HCT116 (cell line): Measurements from ENCODE around the gene NCBP3. TPM values are rescaled to one million over a fixed set of nuclear protein-coding genes. Genes with fewer than 3 reads are reported as not detected.

Experiments used
- ATAC-seq: fragments of 200-7000 bp; cut with Tn5 transposase; 2 replicates; pipeline ENCODE4 v1.9.1; 2020; ENCODE audit warnings: mild to moderate bottlenecking, moderate library complexity
- BruUV-seq: library from RNA; stranded (reverse); fragments of 400-500 nt; replicated peaks from 2 replicates; lab custom pipeline; 2021; lab: Mats Ljungman, UMichigan
- CTCF ChIA-PET: fragments of 300-600 bp; sonication (Branson Sonifier 250); formaldehyde crosslinking; loops from one replicate; lab custom pipeline; 2021; ENCODE audit warnings: antibody characterized with exemption; lab: Charles Lee
- POLR2A ChIA-PET: fragments of 300-600, 350-600 bp; sonication (Branson Sonifier 250); formaldehyde crosslinking; loops from one replicate; lab custom pipeline; 2021; ENCODE audit warnings: antibody characterized with exemption; lab: Charles Lee
- RAD21 ChIA-PET, 2 experiments: fragments of 300-600 bp; sonication (Branson Sonifier 250); formaldehyde crosslinking; loops; one replicate each; lab custom pipeline; 2023; ENCODE audit warnings: low total read pairs in 2 of 2; ENCODE audit not compliant: uncharacterized antibody in 2 of 2, unreplicated experiment in 2 of 2, low non-redundant PET in 1 of 2; lab: Charles Lee
- DNase-seq: peaks from one replicate; pipeline ENCODE4 v3.0.0-alpha.2; 2010; ENCODE audit warnings: low read depth, low spot score
- H2AFZ ChIP-seq: fragments of 200-600 bp; shearing (Covaris generic), sonication (generic); 2 replicates; pipeline ENCODE4 v1.6.1; 2017; ENCODE audit warnings: low read depth, mixed run types, mixed read lengths, antibody characterized with exemption, low read length; ENCODE audit not compliant: poor library complexity, severe bottlenecking
- H3K27ac ChIP-seq: 2 replicates; pipeline ENCODE4 v1.5.1; 2012; ENCODE audit warnings: low read depth, low read length
- H3K27me3 ChIP-seq: fragments of 200-600 bp; sonication (generic); 2 replicates; pipeline ENCODE4 v1.6.1; 2016; ENCODE audit warnings: mixed run types, low read length, mixed read lengths; ENCODE audit not compliant: insufficient read depth
- H3K36me3 ChIP-seq, 2 experiments: fragments of 200-500 bp in 1 of 2; fragments of 200-600 bp in 1 of 2; sonication (Bioruptor generic) in 1 of 2; sonication (generic) in 1 of 2; 2 replicates each; pipeline versions ENCODE4 v1.5.1 to v1.6.1; 2014 to 2016; ENCODE audit warnings: low read length in 2 of 2, inconsistent platforms in 1 of 2, mixed read lengths in 1 of 2, mixed run types in 1 of 2; ENCODE audit not compliant: insufficient read depth in 2 of 2, control insufficient read depth in 1 of 2
- H3K4me1 ChIP-seq, 2 experiments: fragments of 200-600 bp in 1 of 2; sonication (generic) in 1 of 2; 2 replicates each; pipeline versions ENCODE4 v1.5.1 to v1.6.1; 2012 to 2017; ENCODE audit warnings: low read length in 2 of 2, inconsistent platforms in 1 of 2, mild to moderate bottlenecking in 1 of 2, mixed read lengths in 1 of 2, mixed run types in 1 of 2, moderate library complexity in 1 of 2; ENCODE audit not compliant: insufficient read depth in 2 of 2, control insufficient read depth in 1 of 2
- H3K4me2 ChIP-seq: fragments of 200-600 bp; sonication (generic); 2 replicates; pipeline ENCODE4 v1.6.1; 2017; ENCODE audit warnings: mixed run types, low read length, mixed read lengths
- H3K4me3 ChIP-seq, 2 experiments: fragments of 200-600 bp in 1 of 2; sonication (generic) in 1 of 2; replicated peaks in 1 of 2; 2 replicates each; pipeline ENCODE4 v1.5.1; 2011 to 2016; ENCODE audit warnings: low read length in 2 of 2, control low read depth in 1 of 2, low read depth in 1 of 2, mild to moderate bottlenecking in 1 of 2, mixed read lengths in 1 of 2, mixed run types in 1 of 2
- H3K79me2 ChIP-seq: fragments of 200-600 bp; sonication (generic); 2 replicates; pipeline ENCODE4 v1.6.1; 2017; ENCODE audit warnings: mild to moderate bottlenecking, mixed run types, low read length, moderate library complexity, mixed read lengths; ENCODE audit not compliant: insufficient read depth
- H3K9ac ChIP-seq: fragments of 200-600 bp; sonication (generic); 2 replicates; pipeline ENCODE4 v1.6.1; 2016; ENCODE audit warnings: low read length, mixed read lengths
- H3K9me2 ChIP-seq: fragments of 200-600 bp; sonication (generic), shearing (Covaris generic); 2 replicates; pipeline ENCODE4 v1.6.1; 2017; ENCODE audit warnings: mixed run types, mild to moderate bottlenecking, moderate library complexity; ENCODE audit not compliant: insufficient read depth
- H3K9me3 ChIP-seq, 2 experiments: fragments of 200-500 bp in 1 of 2; fragments of 200-600 bp in 1 of 2; sonication (Bioruptor generic) in 1 of 2; sonication (generic) in 1 of 2; 2 replicates each; pipeline ENCODE4 v1.6.1; 2014 to 2017; ENCODE audit warnings: low read length in 2 of 2, mixed read lengths in 2 of 2, inconsistent platforms in 1 of 2, low read depth in 1 of 2, mild to moderate bottlenecking in 1 of 2, mixed run types in 1 of 2, moderate library complexity in 1 of 2; ENCODE audit not compliant: control insufficient read depth in 1 of 2, insufficient read depth in 1 of 2
- H4K20me1 ChIP-seq: fragments of 200-600 bp; sonication (generic), shearing (Covaris generic); 2 replicates; pipeline ENCODE4 v1.6.1; 2017; ENCODE audit warnings: mixed run types, mild to moderate bottlenecking, moderate library complexity; ENCODE audit not compliant: insufficient read depth
- ATF3 ChIP-seq: IDR thresholded peaks from 2 replicates; pipeline ENCODE4 v1.6.1; 2012
- CBX3 ChIP-seq: IDR thresholded peaks from 2 replicates; pipeline ENCODE4 v1.6.1; 2012; ENCODE audit warnings: low read depth
- CEBPB ChIP-seq: IDR thresholded peaks from 2 replicates; pipeline ENCODE4 v1.6.1; 2012; ENCODE audit warnings: low read depth
- CTCF ChIP-seq, 3 experiments: fragments of 200-600 bp in 1 of 3; sonication (generic) in 1 of 3; IDR thresholded peaks in 2 of 3; conservative IDR thresholded peaks in 1 of 3; 2 replicates each; pipeline ENCODE4 v1.5.1; 2012 to 2017; ENCODE audit warnings: low read depth in 2 of 3, low read length in 2 of 3, antibody characterized with exemption in 1 of 3, borderline replicate concordance in 1 of 3, control low read depth in 1 of 3, mild to moderate bottlenecking in 1 of 3, mixed read lengths in 1 of 3, mixed run types in 1 of 3, moderate library complexity in 1 of 3; ENCODE audit not compliant: insufficient read depth in 1 of 3
- EGR1 ChIP-seq: IDR thresholded peaks from 2 replicates; pipeline ENCODE4 v1.6.1; 2012; ENCODE audit warnings: low read depth
- EZH2 ChIP-seq: fragments of 200-600 bp; sonication (generic); IDR thresholded peaks from 2 replicates; pipeline ENCODE4 v1.6.1; 2017; ENCODE audit warnings: antibody characterized with exemption, mixed run types
- EZH2phosphoT487 ChIP-seq: fragments of 200-600 bp; IDR thresholded peaks from 2 replicates; pipeline ENCODE4 v1.6.1; 2018; ENCODE audit warnings: antibody characterized with exemption, borderline replicate concordance
- POLR2A ChIP-seq: IDR thresholded peaks from 2 replicates; pipeline ENCODE4 v1.7.0; 2011; ENCODE audit warnings: borderline replicate concordance; ENCODE audit not compliant: insufficient read depth, insufficient read length; ENCODE audit errors: extremely low read depth
- REST ChIP-seq: IDR thresholded peaks from 2 replicates; pipeline ENCODE4 v1.6.1; 2012; ENCODE audit warnings: low read depth
- SIN3A ChIP-seq: IDR thresholded peaks from 2 replicates; pipeline ENCODE4 v1.6.1; 2012; ENCODE audit warnings: low read depth
- SP1 ChIP-seq: IDR thresholded peaks from 2 replicates; pipeline ENCODE4 v1.6.1; 2012; ENCODE audit warnings: low read depth
- ZNF274 ChIP-seq: fragments of 200-500 bp; sonication (Bioruptor generic); IDR thresholded peaks from 2 replicates; pipeline ENCODE4 v1.6.1; 2014; ENCODE audit warnings: mild to moderate bottlenecking, low read depth, low read length, inconsistent platforms
- intact Hi-C: fragments of 100-400 bp; cut with micrococcal nuclease; formaldehyde crosslinking; loops from 2 replicates; pipeline ENCODE4 v1.10.0; 2022
- total RNA-seq: library from RNA; stranded (reverse); gene quantifications from one replicate; pipeline ENCODE4 v1.2.1, GENCODE V29; 2021; ENCODE audit not compliant: unreplicated experiment

The NCBP3 gene
- total RNA-seq, 1 experiment from 2014 or later, result 46.5 TPM

GRCh38 chr17:3860939-3861700, 15.1 kb upstream of the NCBP3 start:
- ChIA-PET POLR2A (no interaction called here), CTCF (interaction anchor here (1.1 to 1.2 kb wide), 2 partner anchors 18 to 53 kb away, joined by 3 read pairs; no protein-coding TSS in a partner anchor)
- H3K9ac ChIP-seq, result no peak overlapping the region

More at GRCh38 chr17:3860939-3861700, 15.1 kb upstream of the NCBP3 start:
- no peaks in the 10 kb centered on the region for H4K20me1 ChIP-seq
- no peak for ATAC-seq
- peaks cover 0 to 8% of the 10 kb centered on the region in 2 experiments; a peak in 1 of 4 replicates for H3K36me3 ChIP-seq
- no peaks in the 10 kb centered on the region for H3K9me2 ChIP-seq
- H3K27me3 ChIP-seq, result no peaks in the 10 kb centered on the region
- no peaks in the 10 kb centered on the region for H3K9me3 ChIP-seq
- H3K4me1 ChIP-seq, result no peaks in the 10 kb centered on the region
- no TSS peak for BruUV-seq
- no peak for DNase-seq
- H3K4me3 ChIP-seq, result no peak overlapping the region
- RAD21 ChIA-PET, result interaction anchor here in 1 of 2 experiments (0.6 kb wide), 1 partner anchor 16 kb away, joined by 7 read pairs; no protein-coding TSS in a partner anchor
- H3K4me2 ChIP-seq, result no peak overlapping the region
- intact Hi-C loops, result loop anchor here (5.0 kb wide), 1 partner anchor 216 kb away; no protein-coding TSS in a partner anchor
- no peak for TF ChIP-seq CBX3
- no peak for TF ChIP-seq SP1
- TF ChIP-seq POLR2A, result no peak
- TF ChIP-seq CEBPB, result no peak
- no peak for TF ChIP-seq SIN3A
- TF ChIP-seq EGR1, result no peak
- TF ChIP-seq EZH2phosphoT487, result no peak
- TF ChIP-seq REST, result no peak
- TF ChIP-seq ZNF274, result no peak
- no peak for TF ChIP-seq CTCF (IDR thresholded peaks at IDR 0.05 in 2 of 3, conservative IDR thresholded peaks at IDR 0.05 in 1 of 3; ENCODE audit: borderline replicate concordance in 1 of 3, insufficient read depth in 1 of 3, low read depth in 2 of 3, low read length in 2 of 3)
- TF ChIP-seq EZH2, result no peak
- TF ChIP-seq ATF3, result no peak
- H2AFZ ChIP-seq, result no peak overlapping the region
- H3K79me2 ChIP-seq, result no peaks in the 10 kb centered on the region
- no peak overlapping the region for H3K27ac ChIP-seq
